ENCODE data around the gene EIF4G1. TPM values are rescaled to one million over a fixed set of nuclear protein-coding genes. Genes with fewer than 3 reads are reported as not detected.

The EIF4G1 gene
- polyA plus RNA-seq, 1 donor from 2014 or later = 66.9 TPM

DNA sequence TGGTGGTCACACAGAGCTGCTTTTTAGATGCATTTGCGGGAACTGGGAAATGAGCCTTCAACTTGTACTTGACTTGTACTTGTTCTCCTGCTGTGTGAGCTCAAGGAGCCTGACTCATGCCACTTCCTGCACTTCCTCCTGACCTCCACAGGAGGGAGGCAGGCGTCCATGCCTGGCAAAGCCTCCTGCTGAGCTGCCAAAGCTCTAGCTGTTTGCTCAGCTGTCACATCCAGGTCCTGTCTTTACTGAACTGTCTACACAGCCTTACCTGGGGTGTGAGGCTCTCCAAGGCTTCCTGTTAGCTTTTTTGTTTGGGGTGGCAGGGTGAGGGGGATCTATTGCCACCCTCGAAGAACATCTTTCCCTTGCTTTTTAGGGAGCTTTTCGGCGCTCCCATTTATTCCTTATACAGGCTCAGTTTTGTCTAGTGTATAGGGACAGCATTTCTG lies 57.2 kb downstream of the EIF4G1 start:
- Histone ChIP-seq H3K27ac (ENCODE audit: low read length) (no peak overlapping the region), H3K4me3 (ENCODE audit: low read length) (no peak overlapping the region), H3K79me2 (replicated peaks; ENCODE audit: insufficient read depth, low read length) (no peaks in the 10 kb centered on the region), H3K9me2 (ENCODE audit: insufficient read depth, low read length) (no peaks in the 10 kb centered on the region), H4K20me1 (ENCODE audit: insufficient read depth) (no peaks in the 10 kb centered on the region), H2AFZ (ENCODE audit: low read depth, low read length) (no peak overlapping the region), H3F3A (ENCODE audit: insufficient read depth, low read length, poor library complexity, severe bottlenecking) (no peaks in the 10 kb centered on the region), H3K4me2 (ENCODE audit: low read length) (no peak overlapping the region), H3K27me3 (ENCODE audit: insufficient read depth, low read depth, low read length) (no peaks in the 10 kb centered on the region), H3K9me3 (ENCODE audit: low read length) (no peaks in the 10 kb centered on the region), H3K36me3 (ENCODE audit: insufficient read depth, low read length) (peaks cover 5% of the 10 kb centered on the region), H3K9ac (ENCODE audit: low read length) (no peak overlapping the region)
- TF ChIP-seq SMC3 (conservative IDR thresholded peaks at IDR 0.05; ENCODE audit: poor library complexity) = peak; percentile 99
- TF ChIP-seq POLR2AphosphoS5 (IDR thresholded peaks at IDR 0.05) = peak; percentile 32
- TF ChIP-seq, protein P1, sequence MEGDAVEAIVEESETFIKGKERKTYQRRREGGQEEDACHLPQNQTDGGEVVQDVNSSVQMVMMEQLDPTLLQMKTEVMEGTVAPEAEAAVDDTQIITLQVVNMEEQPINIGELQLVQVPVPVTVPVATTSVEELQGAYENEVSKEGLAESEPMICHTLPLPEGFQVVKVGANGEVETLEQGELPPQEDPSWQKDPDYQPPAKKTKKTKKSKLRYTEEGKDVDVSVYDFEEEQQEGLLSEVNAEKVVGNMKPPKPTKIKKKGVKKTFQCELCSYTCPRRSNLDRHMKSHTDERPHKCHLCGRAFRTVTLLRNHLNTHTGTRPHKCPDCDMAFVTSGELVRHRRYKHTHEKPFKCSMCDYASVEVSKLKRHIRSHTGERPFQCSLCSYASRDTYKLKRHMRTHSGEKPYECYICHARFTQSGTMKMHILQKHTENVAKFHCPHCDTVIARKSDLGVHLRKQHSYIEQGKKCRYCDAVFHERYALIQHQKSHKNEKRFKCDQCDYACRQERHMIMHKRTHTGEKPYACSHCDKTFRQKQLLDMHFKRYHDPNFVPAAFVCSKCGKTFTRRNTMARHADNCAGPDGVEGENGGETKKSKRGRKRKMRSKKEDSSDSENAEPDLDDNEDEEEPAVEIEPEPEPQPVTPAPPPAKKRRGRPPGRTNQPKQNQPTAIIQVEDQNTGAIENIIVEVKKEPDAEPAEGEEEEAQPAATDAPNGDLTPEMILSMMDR (IDR thresholded peaks at IDR 0.05; ENCODE audit: poor library complexity, severe bottlenecking) = peak; percentile 98
- TF ChIP-seq EP300 (conservative IDR thresholded peaks at IDR 0.05; ENCODE audit: poor library complexity, severe bottlenecking) = peak; percentile 73
- TF ChIP-seq RAD21 (conservative IDR thresholded peaks at IDR 0.05) = peak; percentile 100
- TF ChIP-seq, protein P2, sequence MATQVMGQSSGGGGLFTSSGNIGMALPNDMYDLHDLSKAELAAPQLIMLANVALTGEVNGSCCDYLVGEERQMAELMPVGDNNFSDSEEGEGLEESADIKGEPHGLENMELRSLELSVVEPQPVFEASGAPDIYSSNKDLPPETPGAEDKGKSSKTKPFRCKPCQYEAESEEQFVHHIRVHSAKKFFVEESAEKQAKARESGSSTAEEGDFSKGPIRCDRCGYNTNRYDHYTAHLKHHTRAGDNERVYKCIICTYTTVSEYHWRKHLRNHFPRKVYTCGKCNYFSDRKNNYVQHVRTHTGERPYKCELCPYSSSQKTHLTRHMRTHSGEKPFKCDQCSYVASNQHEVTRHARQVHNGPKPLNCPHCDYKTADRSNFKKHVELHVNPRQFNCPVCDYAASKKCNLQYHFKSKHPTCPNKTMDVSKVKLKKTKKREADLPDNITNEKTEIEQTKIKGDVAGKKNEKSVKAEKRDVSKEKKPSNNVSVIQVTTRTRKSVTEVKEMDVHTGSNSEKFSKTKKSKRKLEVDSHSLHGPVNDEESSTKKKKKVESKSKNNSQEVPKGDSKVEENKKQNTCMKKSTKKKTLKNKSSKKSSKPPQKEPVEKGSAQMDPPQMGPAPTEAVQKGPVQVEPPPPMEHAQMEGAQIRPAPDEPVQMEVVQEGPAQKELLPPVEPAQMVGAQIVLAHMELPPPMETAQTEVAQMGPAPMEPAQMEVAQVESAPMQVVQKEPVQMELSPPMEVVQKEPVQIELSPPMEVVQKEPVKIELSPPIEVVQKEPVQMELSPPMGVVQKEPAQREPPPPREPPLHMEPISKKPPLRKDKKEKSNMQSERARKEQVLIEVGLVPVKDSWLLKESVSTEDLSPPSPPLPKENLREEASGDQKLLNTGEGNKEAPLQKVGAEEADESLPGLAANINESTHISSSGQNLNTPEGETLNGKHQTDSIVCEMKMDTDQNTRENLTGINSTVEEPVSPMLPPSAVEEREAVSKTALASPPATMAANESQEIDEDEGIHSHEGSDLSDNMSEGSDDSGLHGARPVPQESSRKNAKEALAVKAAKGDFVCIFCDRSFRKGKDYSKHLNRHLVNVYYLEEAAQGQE (IDR thresholded peaks at IDR 0.05; ENCODE audit: borderline replicate concordance) = no peak
- TF ChIP-seq EZH2 (IDR thresholded peaks at IDR 0.05; ENCODE audit: borderline replicate concordance, insufficient read depth, low read length, poor library complexity, severe bottlenecking) = no peak

DNA sequence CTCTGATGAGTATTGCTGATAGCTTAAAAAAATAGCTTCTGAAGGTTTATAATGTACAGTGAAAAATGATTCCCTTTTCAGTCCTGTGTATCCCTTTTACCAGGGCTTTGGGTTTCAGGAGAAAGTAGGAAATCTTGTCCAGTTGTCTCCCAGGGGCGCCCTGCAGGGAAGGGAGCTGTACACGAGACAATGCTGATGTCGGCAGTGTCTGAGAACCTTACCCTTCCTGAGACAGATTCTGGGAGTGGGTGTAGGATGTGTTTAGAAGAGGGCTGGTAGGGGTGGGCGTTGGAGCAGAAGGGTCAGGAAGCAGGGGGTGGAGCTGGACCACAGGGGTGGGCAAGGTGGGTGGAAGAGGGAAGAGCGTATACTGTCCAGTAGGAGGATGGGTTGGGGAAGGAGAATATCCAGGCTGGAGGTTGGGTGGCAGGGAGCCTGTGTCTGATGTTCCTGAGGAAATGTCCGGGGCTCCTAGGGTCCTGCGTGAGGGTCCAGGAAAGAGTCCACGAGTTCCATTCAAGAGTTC lies 58.0 kb downstream of the EIF4G1 start:
- H3F3A ChIP-seq (ENCODE audit: insufficient read depth, low read length, poor library complexity, severe bottlenecking) = no peaks in the 10 kb centered on the region
- H3K9me2 ChIP-seq (ENCODE audit: insufficient read depth, low read length) = no peaks in the 10 kb centered on the region
- H3K36me3 ChIP-seq (ENCODE audit: insufficient read depth, low read length) = peaks cover 5% of the 10 kb centered on the region
- H2AFZ ChIP-seq (ENCODE audit: low read depth, low read length) = no peak overlapping the region
- H4K20me1 ChIP-seq (ENCODE audit: insufficient read depth) = no peaks in the 10 kb centered on the region
- no peak overlapping the region for H3K27ac ChIP-seq (ENCODE audit: low read length)
- TF ChIP-seq, protein P1 (IDR thresholded peaks at IDR 0.05; ENCODE audit: poor library complexity, severe bottlenecking) = no peak
- TF ChIP-seq, protein P2 (IDR thresholded peaks at IDR 0.05; ENCODE audit: borderline replicate concordance) = no peak
- TF ChIP-seq EP300 (conservative IDR thresholded peaks at IDR 0.05; ENCODE audit: poor library complexity, severe bottlenecking) = no peak
- no peak for TF ChIP-seq RAD21 (conservative IDR thresholded peaks at IDR 0.05)
- no peak for TF ChIP-seq TAF1 (IDR thresholded peaks at IDR 0.05; ENCODE audit: low read depth)
- TF ChIP-seq EZH2 (IDR thresholded peaks at IDR 0.05; ENCODE audit: borderline replicate concordance, insufficient read depth, low read length, poor library complexity, severe bottlenecking) = no peak
- TF ChIP-seq POLR2AphosphoS5 (IDR thresholded peaks at IDR 0.05) = no peak
- TF ChIP-seq MXI1 (conservative IDR thresholded peaks at IDR 0.05; ENCODE audit: poor library complexity, severe bottlenecking) = no peak
- no peaks in the 10 kb centered on the region for H3K27me3 ChIP-seq (ENCODE audit: insufficient read depth, low read depth, low read length)
- H3K4me3 ChIP-seq (ENCODE audit: low read length) = no peak overlapping the region
- no peak overlapping the region for H3K4me2 ChIP-seq (ENCODE audit: low read length)
- no peak overlapping the region for H3K9ac ChIP-seq (ENCODE audit: low read length)
- H3K9me3 ChIP-seq (ENCODE audit: low read length) = no peaks in the 10 kb centered on the region
- H3K79me2 ChIP-seq (replicated peaks; ENCODE audit: insufficient read depth, low read length) = no peaks in the 10 kb centered on the region

All from neural cell (in vitro differentiated cells).